Ovary (tissue), 9 donors: ENCODE results near the gene CLDN22. TPM values are rescaled to one million over a fixed set of nuclear protein-coding genes. Genes with fewer than 3 reads are reported as not detected.

ENCODE experiments used
- DNase-seq, 5 donors: peaks; one replicate each; pipeline ENCODE4 v3.0.0-alpha.2; 2019 to 2020
- H3K27ac ChIP-seq, 2 donors: fragments of 200-600 bp; one replicate each; pipeline versions ENCODE4 v1.5.1 to v1.8.0; 2019 to 2022
- H3K27me3 ChIP-seq: fragments of 200-600 bp; one replicate; pipeline ENCODE4 v1.8.0; 2022
- H3K36me3 ChIP-seq: fragments of 200-600 bp; sonication (generic); one replicate; pipeline ENCODE4 v1.5.1; 2019
- H3K4me1 ChIP-seq: one replicate; pipeline ENCODE4 v1.8.1; 2013; ENCODE audit warnings: mild to moderate bottlenecking, moderate library complexity; ENCODE audit not compliant: insufficient read depth
- H3K4me3 ChIP-seq: fragments of 200-600 bp; sonication (generic); one replicate; pipeline ENCODE4 v1.5.1; 2017
- H3K9me3 ChIP-seq, 2 donors: fragments of 200-600 bp in 1 of 2; sonication (generic) in 1 of 2; one replicate each; pipeline versions ENCODE4 v1.5.1 to v1.8.1; 2013 to 2019; ENCODE audit warnings: mild to moderate bottlenecking in 1 of 2, moderate library complexity in 1 of 2
- EP300 ChIP-seq: sonication (generic); formaldehyde crosslinking; IDR thresholded peaks from one replicate; pipeline ENCODE4 v1.6.1; 2017; ENCODE audit warnings: antibody characterized with exemption
- POLR2A ChIP-seq: fragments of 450-650 bp; IDR thresholded peaks from one replicate; pipeline ENCODE4 v1.6.1; 2017; ENCODE audit warnings: antibody characterized with exemption, mild to moderate bottlenecking, moderate library complexity
- whole genome bisulfite sequencing, 3 donors: extraction: QIAGEN DNeasy Blood & Tissue Kit in 1 of 3; methylation state at CpG; one replicate each; pipeline versions ENCODE4 v1.1.5 to v1.1.7; 2013 to 2017; 5-methylcytosine and 5-hydroxymethylcytosine counted together
- intact Hi-C, 4 donors: fragments of 100-400 bp; cut with DNase I; formaldehyde crosslinking; loops; one replicate each; pipeline versions ENCODE4 v1.11.0 to v1.15.1; 2022 to 2023
- polyA plus RNA-seq, 2 donors: library from polyadenylated mRNA; stranded (reverse); fragments of 200-250 nt in 1 of 2; fragments of 350-450 nt in 1 of 2; fragmentation: Illumina TruSeq in 1 of 2; extraction: RNeasy Lipid Tissue Mini Kit (QIAGEN cat#74804) in 1 of 2; gene quantifications; one replicate each; pipeline ENCODE4 v1.2.3, GENCODE V29; 2013 to 2014
- total RNA-seq, 7 donors: library from RNA; depleted of rRNA in 2 of 7; stranded (reverse); fragments of >200 nt in 2 of 7; fragmentation: NEBNext Ultra II Directional in 3 of 7; extraction: Animal tissue kit (Norgen Biotek cat#: 25700) in 3 of 7; gene quantifications; one replicate each; pipeline versions ENCODE4 v1.1.0 to v1.2.4, GENCODE V29; 2016 to 2023
- TF ChIP-seq, protein P1 (sequence below), 3 donors: fragments of 450-650 bp in 2 of 3; fragments of 200-600 bp in 1 of 3; IDR thresholded peaks; one replicate each; pipeline versions ENCODE4 v1.5.1 to v1.8.0; 2016 to 2022; ENCODE audit warnings: antibody characterized with exemption in 3 of 3, mild to moderate bottlenecking in 1 of 3
- donor health status: DM: no; HTN: no; CAD: no; lungs with moderate emphysema.
- donor health status: DM: no; HTN: no; CAD: no.
- donor health status: Bipolar disorder and iron deficiency.
- donor health status: DM: yes; HTN: yes; CAD: no.
- donor health status: DM: no; HTN: no; CAD: no.
- donor health status: DM: yes; HTN: yes; CAD: no.

CLDN22 gene
- total and polyA plus RNA-seq, 9 donors, result 0.08 to 0.11 TPM; not detected in 7

DNA sequence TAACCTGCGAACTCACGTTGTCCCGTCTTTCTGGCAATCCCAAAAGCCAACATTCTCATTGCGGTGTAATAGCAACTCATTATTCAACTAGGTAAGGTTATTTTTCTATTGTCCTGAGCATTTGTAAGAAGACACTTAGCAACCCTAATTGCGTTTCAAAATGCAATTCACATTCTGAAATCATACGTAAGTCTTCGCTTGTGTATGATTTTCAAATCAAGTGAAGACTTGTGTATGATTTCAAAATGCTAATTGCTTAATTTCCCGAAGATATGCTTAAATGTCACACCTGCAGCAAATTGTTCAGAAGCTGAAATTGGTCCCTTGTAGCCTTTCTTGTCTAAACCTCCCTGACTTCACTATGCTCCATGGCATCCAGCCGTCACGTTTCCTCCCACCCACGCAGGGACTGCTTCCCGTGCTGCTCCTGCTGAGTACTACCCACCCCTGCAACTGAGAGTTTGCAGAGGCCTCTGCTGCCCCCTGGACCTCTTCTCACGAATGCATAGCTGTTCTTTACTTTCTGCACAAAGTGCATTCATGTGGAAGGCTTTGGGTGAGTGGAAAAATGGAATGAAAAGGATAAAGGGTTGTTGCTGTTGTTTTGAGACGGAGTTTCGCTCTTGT is 43.0 kb upstream of the CLDN22 start:
- TF ChIP-seq, protein P1, sequence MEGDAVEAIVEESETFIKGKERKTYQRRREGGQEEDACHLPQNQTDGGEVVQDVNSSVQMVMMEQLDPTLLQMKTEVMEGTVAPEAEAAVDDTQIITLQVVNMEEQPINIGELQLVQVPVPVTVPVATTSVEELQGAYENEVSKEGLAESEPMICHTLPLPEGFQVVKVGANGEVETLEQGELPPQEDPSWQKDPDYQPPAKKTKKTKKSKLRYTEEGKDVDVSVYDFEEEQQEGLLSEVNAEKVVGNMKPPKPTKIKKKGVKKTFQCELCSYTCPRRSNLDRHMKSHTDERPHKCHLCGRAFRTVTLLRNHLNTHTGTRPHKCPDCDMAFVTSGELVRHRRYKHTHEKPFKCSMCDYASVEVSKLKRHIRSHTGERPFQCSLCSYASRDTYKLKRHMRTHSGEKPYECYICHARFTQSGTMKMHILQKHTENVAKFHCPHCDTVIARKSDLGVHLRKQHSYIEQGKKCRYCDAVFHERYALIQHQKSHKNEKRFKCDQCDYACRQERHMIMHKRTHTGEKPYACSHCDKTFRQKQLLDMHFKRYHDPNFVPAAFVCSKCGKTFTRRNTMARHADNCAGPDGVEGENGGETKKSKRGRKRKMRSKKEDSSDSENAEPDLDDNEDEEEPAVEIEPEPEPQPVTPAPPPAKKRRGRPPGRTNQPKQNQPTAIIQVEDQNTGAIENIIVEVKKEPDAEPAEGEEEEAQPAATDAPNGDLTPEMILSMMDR (IDR thresholded peaks at IDR 0.05), result no peak
- TF ChIP-seq POLR2A (no peak), EP300 (no peak)
- Histone ChIP-seq H3K36me3 (no peaks in the 10 kb centered on the region), H3K9me3 (no peaks in the 10 kb centered on the region), H3K4me3 (no peak overlapping the region), H3K27ac (no peak overlapping the region), H3K27me3 (no peaks in the 10 kb centered on the region), H3K4me1 (no peaks in the 10 kb centered on the region)
- 57 to 60% (median 58%) methylated on average over 15 of the region's 15 CpGs for WGBS, 3 donors
- intact Hi-C loops, result no loop called here
- DNase-seq, result no peak

DNA sequence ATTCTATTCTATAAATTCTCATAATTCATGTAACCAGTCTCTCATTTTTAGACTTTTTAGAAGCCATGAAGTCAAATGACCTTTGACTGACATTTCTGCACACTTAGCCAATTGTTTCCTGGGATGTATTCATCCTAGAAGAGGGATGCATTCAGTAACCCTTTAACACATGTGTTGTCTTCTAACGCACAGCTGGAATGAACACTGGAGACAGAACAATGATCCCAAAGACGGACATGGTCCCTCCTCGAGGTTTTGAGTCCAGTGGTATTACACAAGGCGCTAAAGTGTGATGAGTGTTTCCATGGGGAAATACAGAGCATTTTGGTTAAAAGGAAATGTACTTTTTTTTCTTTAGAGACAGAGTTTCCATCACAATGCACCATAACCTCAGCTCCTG is 42.0 kb upstream of the CLDN22 start:
- 92 to 94% (median 94%) methylated on average over 4 of the region's 4 CpGs for whole genome bisulfite sequencing, 3 donors
- no peak for DNase-seq
- Histone ChIP-seq H3K9me3 (no peaks in the 10 kb centered on the region), H3K4me3 (no peak overlapping the region), H3K4me1 (no peaks in the 10 kb centered on the region), H3K27me3 (no peaks in the 10 kb centered on the region), H3K36me3 (no peaks in the 10 kb centered on the region), H3K27ac (no peak overlapping the region)
- TF ChIP-seq, protein P1 (IDR thresholded peaks at IDR 0.05), result no peak
- TF ChIP-seq EP300 (no peak), POLR2A (no peak)
- intact Hi-C loops, result no loop called here

DNA sequence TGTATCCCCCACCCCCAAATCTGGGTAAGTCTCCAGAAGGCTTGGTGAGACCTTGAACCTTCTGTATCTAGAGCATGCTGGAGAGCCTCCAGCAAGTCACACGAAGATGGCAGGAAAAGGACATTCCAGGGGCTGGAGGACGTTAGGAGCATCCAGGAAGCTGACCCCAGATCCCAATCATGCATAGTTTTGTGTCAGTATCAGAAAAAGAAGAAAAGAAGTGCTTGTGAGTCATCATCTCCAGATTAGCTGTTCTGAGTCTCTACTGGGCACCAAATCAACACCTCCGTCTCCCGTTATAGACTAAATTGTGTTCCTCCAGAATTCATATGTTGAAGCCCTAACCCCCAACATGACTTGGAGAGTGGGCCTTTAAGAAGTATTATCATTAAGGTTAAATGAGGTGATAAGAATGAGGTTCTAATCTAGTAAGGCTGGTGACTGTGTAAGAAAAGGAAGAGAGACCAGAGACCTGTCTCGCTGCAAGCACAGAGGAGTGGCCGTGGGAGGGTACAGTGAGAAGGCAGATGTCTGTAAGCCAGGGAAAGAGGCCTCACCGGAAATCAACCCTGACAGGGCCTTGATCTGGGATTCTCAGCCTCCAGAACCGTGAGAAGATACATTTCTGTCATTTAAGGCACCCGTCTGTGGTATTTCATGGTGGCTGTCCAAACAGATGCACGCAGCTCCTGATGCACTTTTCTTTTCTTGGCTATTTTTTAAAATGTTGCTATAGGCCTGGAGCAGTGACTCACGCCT is 40.3 kb upstream of the CLDN22 start:
- Histone ChIP-seq H3K4me3 (no peak overlapping the region), H3K27me3 (no peaks in the 10 kb centered on the region), H3K27ac (no peak overlapping the region), H3K4me1 (no peaks in the 10 kb centered on the region), H3K36me3 (no peaks in the 10 kb centered on the region), H3K9me3 (no peaks in the 10 kb centered on the region)
- 49 to 58% (median 54%) methylated on average over 11 of the region's 11 CpGs for WGBS, 3 donors
- no peak for DNase-seq
- intact Hi-C loops, result no loop called here
- TF ChIP-seq, protein P1 (IDR thresholded peaks at IDR 0.05), result no peak
- no peak for TF ChIP-seq POLR2A

DNA sequence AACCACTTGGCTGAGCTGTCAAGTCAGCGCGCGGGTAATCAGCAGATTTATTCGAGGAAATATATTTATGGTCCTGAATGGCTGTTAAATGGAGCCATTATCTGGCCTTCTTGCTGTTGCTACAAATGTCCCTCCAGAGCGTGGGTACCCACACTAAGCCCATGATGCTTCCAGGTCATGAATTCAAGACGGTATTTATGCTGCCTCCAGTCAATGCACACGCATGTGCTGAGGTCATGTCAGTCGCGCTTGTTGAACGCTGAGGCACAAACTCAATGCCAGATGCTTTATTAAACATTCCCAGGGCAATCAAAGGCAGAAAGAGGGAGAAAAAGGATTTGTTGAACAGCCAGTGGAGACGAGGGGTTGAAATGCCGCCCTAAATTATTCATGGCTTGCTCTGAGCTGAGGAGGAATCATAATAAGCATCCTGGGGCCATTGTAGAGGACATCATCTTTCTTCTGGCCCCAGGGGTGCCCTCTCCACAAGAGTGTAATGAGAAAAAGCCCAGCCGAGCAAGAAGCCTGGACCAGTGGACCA is 38.2 kb upstream of the CLDN22 start:
- H3K9me3 ChIP-seq, result no peaks in the 10 kb centered on the region
- H3K27ac ChIP-seq, result no peak overlapping the region
- H3K4me3 ChIP-seq, result no peak overlapping the region
- DNase-seq, result no peak
- intact Hi-C loops, result no loop called here
- H3K36me3 ChIP-seq, result no peaks in the 10 kb centered on the region
- H3K4me1 ChIP-seq, result no peaks in the 10 kb centered on the region
- TF ChIP-seq EP300 (no peak), POLR2A (no peak)
- TF ChIP-seq, protein P1 (IDR thresholded peaks at IDR 0.05), result no peak
- no peaks in the 10 kb centered on the region for H3K27me3 ChIP-seq
- 87 to 93% (median 91%) methylated on average over 13 of the region's 13 CpGs for WGBS, 3 donors
